NCI-H1436 treated with DMSO at 0.1 percent for 48 hours (cell line): ENCODE data around the gene MAP3K19.
"Not testable (repeated sequence)": the region's sequence is repeated elsewhere in the genome, so short reads cannot be mapped to it uniquely, and the experiment has no call there.

Experiments
- DNase-seq: peaks from one replicate; lab custom pipeline; 2025; lab: John Stamatoyannopoulos, UW

Gene MAP3K19

GRCh38 chr2:134985061-134985460 lies 62.2 kb downstream of the MAP3K19 start:
- no peak for DNase-seq

GRCh38 chr2:134982603-134983002 lies 64.6 kb downstream of the MAP3K19 start:
- no peak for DNase-seq

GRCh38 chr2:134980639-134981038 lies 66.6 kb downstream of the MAP3K19 start:
- DNase-seq: no peak

GRCh38 chr2:134979221-134979620 lies 68.0 kb downstream of the MAP3K19 start:
- DNase-seq: no peak

DNA sequence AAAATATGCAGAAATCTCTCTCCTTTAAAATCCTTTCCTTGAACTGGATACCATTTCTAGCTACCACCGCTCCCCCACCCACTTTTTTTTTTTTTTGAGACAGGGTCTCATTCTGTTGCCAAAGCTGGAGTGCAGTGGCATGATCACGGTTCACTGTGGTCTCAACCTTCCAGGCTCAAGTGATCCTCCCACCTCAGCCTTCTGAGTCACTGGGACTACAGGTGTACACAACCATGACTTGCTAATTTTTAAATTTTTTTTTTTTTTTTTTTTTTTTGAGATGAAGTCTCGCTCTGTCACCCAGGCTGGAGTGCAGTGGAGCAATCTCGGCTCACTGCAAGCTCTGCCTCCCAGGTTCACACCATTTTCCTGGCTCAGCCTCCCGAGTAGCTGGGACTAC lies 70.1 kb downstream of the MAP3K19 start:
- not testable (repeated sequence) for DNase-seq

DNA sequence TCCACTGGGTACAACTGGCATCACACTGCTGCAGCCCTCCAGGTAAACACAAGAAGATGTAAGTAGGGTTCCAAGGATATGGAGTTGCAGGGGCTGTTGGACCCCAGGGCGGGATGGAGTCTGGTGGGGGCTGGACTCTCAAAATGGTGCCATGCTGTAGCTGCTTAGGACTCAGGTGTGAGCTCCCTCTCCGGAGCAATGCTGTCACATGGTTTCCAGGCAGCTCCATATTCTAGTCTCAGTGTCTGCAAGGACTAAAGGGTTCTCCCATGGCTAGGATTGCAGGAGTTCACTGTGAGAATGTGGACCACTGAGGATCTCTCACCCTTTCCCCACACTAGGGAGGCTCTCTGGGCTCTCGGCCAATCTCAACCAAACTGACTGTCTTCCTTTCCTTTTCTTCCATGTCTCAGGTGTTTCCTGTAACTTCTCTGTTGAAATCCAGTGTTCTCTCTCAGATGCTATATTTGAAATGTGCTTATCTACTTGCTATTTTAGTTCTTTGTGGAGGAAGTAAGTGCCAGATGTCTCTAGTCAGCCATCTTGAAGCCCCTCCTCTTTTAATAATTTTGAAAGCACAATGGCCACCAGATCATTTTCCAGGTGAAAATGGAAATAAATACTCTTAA lies 71.1 kb downstream of the MAP3K19 start:
- DNase-seq: no peak

DNA sequence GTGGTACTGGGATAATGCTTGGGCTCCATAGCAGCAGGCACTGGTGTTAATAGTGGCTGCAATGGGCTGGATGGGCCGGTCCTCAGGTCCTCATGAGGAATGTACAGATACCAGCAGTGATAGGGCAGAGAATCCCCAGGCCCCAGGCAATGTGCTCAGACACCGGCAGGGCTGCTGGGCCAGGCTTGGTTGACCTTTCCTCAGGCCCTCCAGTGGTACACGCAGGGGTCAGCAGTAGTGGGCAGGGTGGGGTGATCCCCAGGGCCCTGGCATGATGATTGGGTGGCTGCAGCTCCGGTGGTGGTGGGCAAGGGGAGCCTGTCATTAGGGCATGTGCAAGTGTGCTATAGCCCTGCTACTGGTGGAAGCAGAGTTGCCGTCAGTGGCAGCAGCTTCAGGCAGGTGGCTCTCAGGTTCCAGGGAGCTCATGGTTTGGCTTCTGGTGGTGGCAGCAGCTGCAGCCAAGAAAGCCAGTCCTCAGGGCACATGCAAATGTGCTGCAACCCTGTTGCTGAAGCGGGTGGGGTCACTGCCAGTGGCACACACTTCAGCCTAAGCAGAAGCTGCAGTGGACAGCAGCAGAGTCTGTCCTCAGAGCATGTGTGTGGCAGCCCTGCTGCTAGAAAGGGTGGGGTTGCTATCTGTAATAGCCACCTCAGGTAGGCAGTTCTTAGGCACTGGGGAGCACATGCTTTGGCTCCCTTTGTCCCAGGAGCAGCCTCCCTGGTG lies 71.8 kb downstream of the MAP3K19 start:
- DNase-seq: no peak

GRCh38 chr2:134973241-134974138 lies 73.8 kb downstream of the MAP3K19 start:
- no peak for DNase-seq

DNA sequence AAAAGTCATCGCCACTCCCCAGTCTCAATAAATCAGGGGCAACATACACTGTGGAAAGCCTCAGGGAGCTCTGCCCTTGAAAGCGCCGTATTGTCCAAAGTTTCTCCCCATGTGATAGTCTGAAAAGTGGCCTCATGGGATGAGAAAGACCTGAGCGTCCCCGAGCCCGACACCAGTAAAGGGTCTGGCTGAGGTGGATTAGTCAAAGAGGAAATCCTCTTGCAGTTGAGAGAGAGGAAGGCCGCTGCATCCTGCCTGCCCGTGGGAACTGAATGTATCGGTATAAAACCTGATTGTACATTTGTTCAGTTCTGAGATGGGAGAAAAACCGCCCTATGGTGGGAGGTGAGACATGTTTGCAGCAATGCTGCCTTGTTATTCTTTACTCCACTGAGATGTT lies 80.1 kb downstream of the MAP3K19 start:
- not testable (repeated sequence) for DNase-seq

GRCh38 chr2:134957477-134957876 lies 89.8 kb downstream of the MAP3K19 start:
- DNase-seq: no peak

DNA sequence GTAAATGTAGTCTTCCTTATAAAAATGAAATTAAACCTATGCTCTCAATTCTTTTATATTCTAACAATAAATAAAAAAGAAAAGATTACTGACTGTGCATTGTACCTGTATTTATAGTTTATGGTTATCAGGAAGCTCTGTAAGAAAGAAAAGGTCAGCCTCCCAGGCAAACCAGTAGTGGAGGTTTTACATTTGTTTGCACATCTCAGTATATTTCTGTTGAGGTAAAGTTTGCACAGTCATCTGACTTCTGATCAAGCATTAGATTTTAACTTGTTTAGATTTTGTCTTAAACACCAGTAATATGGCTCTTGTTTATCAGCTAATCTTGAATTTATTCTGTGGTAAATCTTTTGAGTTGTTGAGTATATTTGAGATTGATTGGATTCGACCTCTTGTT lies 91.5 kb downstream of the MAP3K19 start:
- no peak for DNase-seq

- DNase-seq: no peak
These were observed 93.2 kb downstream of the MAP3K19 start for GRCh38 chr2:134954065-134954464.

DNA sequence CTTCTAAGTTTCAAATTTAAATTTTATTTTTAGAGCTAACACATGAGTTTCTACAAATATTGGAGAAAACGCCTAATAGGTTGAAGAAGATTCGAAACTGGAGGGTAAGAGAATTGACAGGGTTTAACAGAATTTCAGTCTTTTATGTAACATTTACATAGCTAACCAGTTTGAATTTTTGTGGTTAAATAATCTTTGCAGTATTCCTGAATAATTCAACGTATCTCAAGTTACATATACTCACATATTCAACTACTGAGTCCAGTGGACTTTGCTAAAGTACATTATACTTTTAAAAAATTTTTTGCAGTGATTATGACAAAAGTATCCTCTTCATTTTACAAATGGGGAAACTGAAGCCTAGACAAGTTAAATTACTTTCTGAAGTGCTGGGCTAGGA lies 94.6 kb downstream of the MAP3K19 start:
- DNase-seq: no peak

- DNase-seq: no peak
These were observed 96.4 kb downstream of the MAP3K19 start for GRCh38 chr2:134950886-134951285.

GRCh38 chr2:134949981-134950708 lies 97.1 kb downstream of the MAP3K19 start:
- DNase-seq: no peak

- DNase-seq: no peak
These were observed 101.2 kb downstream of the MAP3K19 start for GRCh38 chr2:134946073-134946472.

- no peak for DNase-seq
These were observed 102.3 kb downstream of the MAP3K19 start for GRCh38 chr2:134944975-134945374.

DNA sequence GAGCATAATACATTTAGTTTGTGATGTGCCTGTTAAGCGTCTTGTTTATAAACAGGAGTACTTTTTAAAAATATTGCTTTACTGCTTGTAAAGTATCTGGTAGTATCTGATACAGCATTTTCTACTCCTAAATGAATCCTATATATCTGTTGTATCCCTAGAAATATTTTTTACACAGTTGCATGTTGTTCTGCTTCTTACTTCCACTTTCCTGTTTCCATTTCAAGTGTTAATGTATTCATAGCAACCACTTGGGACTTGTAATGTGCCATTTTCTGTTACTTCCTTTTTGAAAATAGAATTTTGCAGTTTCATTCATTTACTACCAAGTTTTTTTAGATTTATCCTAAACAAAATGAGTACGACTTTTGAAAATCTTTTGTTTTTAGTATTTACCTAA lies 103.7 kb downstream of the MAP3K19 start:
- no peak for DNase-seq

DNA sequence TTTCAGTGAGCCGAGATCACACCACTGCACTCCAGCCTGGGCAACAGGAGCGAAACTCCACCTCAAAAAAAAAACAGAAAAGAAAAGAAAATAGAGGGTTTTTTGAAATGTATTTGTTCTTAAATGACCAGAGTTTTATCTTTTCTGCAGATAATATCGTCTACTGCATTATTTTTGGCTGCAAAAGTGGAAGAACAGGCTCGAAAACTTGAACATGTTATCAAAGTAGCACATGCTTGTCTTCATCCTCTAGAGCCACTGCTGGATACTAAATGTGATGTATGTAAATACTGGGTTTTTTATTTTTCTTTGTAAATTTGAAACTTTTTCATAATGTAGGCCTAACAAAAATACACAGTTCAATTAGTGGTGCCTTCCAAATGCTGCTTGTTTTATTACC lies 110.6 kb downstream of the MAP3K19 start:
- DNase-seq: no peak

- no peak for DNase-seq
These were observed 112.6 kb downstream of the MAP3K19 start for GRCh38 chr2:134934641-134935040.

DNA sequence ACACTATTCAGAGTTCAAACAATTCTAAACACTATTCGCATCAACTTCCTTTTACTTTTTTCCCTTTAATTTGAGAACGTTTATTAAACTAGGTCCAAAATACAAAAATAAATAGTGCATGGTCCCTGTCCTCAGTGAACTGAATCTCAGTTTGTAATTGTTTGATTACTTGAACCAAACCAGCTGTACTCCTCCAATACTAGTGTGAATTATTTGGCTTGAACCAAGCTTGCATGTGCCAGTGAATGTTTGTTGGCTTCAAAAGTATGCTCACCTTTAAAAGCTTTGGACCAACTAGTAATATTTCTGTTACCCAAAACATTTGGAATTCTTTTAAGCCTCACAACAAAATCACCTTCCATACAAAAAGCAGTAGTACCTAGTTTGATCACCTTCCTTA lies 113.1 kb downstream of the MAP3K19 start:
- no peak for DNase-seq

DNA sequence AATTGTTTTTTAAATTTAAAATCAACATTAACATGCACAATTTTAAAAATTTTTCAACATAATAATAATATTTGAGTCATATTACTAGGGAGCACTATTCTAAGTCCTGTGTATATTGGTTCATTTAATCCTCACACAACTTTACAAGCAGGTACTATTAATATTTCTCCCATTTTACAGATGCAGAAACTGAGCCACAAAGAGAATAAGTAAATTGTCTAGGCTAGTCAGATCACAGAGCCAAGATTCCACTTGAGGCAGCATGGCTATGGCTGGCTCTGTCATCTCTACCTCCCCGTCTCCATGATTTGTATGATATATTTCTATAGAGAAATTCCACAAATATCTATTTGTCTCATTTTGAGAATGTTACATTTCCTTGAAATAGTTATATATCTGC lies 113.5 kb downstream of the MAP3K19 start:
- DNase-seq: no peak
